Suppressor macrophage (primary cell): Measurements from ENCODE around the gene BTBD9.
A peak's percentile ranks its signal among the peaks of the same experiment; 100 is the strongest.

Experiments used
- DNase-seq, 4 experiments: peaks; one replicate each; pipeline ENCODE4 v3.0.0-alpha.2; 2020 to 2022

Gene BTBD9

GRCh38 chr6:38282911-38283310 lies 356.8 kb downstream of the BTBD9 start:
- no peak for DNase-seq

DNA sequence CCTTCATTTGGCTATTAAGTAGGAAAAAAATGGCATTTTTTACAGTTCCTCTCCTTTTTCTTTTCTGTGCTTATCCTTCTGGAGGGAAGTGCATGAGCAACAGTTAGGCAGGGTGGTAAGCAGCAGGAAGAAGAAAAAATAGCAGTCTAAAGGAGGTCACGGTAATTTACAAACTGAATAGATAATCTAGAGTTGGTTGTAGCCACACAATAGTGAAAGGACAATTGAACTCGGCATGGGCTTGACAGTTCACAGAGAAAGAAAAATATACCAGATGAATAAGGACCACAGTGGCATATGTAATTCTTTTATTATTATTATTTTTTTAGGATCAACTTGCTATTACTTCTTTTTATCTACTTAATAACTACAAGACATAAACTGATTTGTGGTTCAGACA lies 358.6 kb downstream of the BTBD9 start:
- DNase-seq, result peak in 1 of 4 experiments; percentile 13

GRCh38 chr6:38279963-38280588 lies 359.7 kb downstream of the BTBD9 start:
- DNase-seq, result no peak

GRCh38 chr6:38279423-38279822 lies 360.3 kb downstream of the BTBD9 start:
- no peak for DNase-seq

- no peak for DNase-seq
Observed at GRCh38 chr6:38273325-38273724, 366.4 kb downstream of the BTBD9 start.

DNA sequence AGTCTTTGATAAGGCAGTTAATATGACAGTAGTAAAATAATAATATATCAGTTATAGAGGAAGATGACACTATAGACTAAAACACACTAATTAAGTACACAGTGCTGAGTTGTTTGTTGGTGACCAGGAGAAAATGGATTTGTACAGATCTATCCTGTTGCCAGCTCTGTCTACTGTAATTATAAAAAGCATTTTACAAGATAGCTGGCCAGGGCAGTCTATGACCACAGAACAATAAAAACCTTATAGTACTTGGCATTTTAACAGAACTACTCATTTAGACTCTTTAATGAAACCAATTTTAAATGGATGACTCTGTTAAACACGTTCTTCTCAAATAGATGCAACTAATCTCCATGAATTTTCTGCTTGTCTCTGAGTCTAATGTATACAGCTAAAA lies 367.5 kb downstream of the BTBD9 start:
- DNase-seq, result no peak

- DNase-seq, result no peak
Observed at GRCh38 chr6:38271081-38271480, 368.6 kb downstream of the BTBD9 start.

DNA sequence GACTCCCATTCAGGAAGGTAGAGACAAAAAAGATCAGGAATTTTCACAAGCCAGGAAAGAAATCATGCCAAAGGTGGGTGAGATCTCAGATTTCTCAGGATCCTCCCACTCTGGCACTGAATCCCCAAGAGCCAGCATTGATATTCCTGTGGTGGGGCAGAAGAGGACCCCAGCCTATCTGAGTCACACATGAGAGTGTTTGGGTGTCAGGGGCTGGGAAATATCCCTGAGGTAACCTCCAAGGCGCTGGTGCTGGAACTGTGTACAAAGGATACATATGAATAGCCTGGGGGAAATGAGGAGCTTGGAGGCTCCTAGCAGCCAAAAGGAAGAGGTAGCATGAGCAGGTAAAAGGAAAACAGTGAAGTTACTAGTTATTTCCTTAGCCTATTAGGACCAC lies 369.4 kb downstream of the BTBD9 start:
- no peak for DNase-seq

DNA sequence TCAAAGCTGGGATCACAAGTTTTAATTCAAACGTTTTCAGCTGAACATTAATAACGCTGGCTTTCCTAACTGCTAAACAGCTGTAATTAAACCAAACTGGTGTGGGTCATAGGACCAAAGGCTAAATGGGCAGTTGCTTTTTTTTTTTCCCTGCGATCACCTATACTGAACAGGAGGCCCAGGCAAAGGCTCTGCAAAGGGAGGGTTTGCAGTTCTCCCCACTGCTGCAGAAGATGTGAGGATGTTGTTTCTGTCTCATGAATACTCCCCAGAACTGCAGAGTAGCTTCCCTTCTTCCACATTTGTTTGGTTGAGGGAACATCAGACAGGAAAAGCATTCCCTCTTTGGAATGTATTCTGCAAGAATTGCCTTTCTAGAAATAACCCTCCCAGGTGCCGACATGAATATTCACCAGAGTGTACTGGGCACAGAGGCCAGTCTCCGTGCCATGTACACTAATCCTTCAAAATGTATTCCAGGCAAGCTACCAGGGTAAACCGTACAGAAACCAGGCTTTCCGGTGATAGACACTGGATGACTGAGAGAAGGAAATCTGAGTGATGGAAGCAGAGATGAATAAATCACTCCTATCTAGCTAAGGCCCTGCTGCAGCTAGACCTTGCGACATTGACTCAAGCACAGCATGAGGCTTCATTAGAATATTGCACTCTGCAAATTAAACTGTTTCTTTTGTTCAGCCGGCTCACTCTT lies 370.1 kb downstream of the BTBD9 start:
- DNase-seq, result no peak

DNA sequence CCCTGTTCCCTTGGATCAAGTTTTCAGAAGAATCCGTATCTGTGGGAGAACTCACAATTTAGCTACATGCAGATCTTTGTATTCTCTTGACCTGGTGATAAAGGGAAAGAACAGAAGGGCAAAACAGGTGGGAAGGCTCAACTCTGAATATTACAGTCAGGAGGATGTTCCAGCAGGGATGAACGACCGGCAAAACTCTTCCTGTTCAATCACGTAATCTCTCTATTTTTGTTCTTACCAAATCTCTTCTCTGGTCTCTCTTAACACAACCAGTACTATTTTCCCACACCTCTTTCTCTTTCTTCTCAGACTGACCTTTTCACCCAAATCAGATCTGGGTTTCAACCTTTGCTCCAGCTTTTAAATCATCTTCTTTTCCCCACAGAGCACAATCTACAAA lies 371.4 kb downstream of the BTBD9 start:
- no peak for DNase-seq

DNA sequence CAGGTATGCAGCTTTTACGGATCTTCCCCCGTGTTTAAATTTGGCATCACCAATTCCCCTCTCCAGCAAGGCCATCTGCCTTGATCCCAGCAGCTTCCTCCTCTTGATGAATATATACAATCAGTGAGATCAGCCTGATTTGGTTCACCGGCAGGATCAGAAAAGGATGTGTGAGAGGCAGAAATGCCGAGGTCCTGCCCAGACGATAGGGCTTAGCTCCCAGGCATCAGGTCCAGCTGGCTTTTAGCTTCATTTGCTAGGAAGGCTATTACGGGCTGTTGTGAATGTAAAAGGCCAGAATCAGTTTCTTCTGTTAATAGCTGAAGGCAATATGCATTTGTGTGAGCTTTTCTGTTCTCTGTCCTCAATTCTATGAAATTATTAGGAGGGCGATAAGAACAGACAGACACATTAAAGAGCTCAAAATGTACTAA lies 372.8 kb downstream of the BTBD9 start:
- no peak for DNase-seq

DNA sequence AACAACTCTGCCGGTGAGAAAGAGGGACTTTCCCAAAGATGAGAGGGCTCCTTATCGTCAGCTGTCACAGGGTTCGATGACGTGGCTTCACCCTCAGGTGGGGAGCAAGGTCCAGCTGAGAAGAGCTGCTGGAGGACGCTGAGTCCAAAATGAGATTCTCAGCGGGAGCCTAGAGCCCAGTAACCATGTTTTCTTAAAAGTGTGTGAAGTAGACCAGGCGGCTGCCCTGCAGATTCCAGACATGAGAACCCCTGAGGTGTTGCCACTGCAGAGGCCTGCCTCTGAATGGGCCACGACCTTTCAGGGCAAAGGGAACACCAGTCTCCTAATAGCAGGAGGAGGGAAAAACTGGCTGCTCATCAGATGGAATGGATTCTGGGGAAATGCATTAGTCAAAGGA lies 375.1 kb downstream of the BTBD9 start:
- no peak for DNase-seq

DNA sequence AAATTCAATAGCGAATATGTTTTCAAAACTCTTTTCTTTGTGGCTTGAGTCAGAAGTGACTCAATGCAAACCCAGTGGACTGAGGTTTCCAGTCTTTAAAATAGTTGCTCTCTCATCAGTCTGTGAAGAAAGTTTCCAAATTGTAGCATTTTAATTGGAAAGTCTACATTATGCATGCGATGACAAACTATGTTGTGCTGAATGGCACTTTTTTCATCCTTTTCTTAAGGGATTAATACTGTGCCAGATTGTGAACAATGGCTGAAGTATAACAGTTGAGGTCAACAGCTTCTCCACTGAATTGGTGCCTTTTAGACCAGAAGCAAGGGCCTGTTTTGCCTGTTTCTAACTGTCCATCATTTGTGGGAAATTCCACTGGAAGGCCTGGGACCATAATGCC lies 377.1 kb downstream of the BTBD9 start:
- peak in 1 of 4 experiments; percentile 8 for DNase-seq

DNA sequence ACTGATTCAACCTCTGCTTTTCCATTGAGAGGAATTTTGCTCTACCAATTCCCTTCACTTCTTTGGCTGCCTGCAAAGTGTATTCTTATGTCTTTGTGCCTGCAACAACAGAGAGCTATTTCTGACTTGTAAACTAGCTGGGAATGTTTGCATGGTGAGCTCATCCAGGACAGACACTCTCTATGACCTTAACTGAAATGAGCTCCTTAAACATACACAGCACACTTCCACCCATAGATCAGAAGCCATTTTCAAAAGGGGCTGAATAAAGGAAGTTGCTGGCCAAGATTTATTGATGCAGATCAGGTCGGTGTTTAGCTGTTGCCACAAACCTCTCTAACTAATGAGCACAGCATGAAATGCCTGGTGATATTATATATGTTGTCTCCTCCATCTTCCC lies 377.7 kb downstream of the BTBD9 start:
- DNase-seq, result no peak

- DNase-seq, result no peak
Observed at GRCh38 chr6:38261626-38262025, 378.1 kb downstream of the BTBD9 start.

- DNase-seq, result peak in 2 of 4 experiments; percentile 32 to 38
Observed at GRCh38 chr6:38259736-38260135, 380.0 kb downstream of the BTBD9 start.

- DNase-seq, result no peak
Observed at GRCh38 chr6:38248500-38249234, 391.1 kb downstream of the BTBD9 start.

GRCh38 chr6:38245295-38245694 lies 394.4 kb downstream of the BTBD9 start:
- DNase-seq, result no peak

DNA sequence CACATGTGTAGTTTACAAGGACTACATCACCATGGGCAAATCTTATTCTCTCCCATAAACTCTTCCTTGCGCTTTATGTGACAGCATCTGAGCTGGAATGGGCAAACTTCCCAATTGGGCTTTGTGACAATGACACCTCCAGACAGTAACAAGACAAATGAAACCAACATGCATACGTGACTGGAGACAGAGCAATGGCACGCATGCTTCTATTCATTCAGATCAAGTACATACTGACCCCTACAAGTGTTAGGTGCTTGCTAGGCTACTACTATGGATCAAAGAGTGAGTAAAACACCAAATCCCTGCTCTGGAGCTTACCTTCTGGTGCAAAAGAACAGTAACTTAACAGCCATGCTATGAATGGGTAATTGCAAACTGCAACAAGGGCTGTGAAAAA lies 394.9 kb downstream of the BTBD9 start:
- no peak for DNase-seq

- peak in 1 of 4 experiments; percentile 6 for DNase-seq
Observed at GRCh38 chr6:38241200-38241871, 398.4 kb downstream of the BTBD9 start.

GRCh38 chr6:38239719-38240451 lies 399.8 kb downstream of the BTBD9 start:
- peak in 3 of 4 experiments; percentile 3 to 47 (median 13) for DNase-seq

- DNase-seq, result no peak
Observed at GRCh38 chr6:38236631-38237030, 403.1 kb downstream of the BTBD9 start.
